ENCODE results near the gene ERH.

ERH gene

GRCh38 chr14:69339426-69339825 lies 58.7 kb downstream of the ERH start:
- FAIRE-seq = no peak
- TF ChIP-seq PAX5 (IDR thresholded peaks at IDR 0.05; ENCODE audit: insufficient read depth, low read length, severe bottlenecking) = no peak
- no peak for TF ChIP-seq TAF1 (IDR thresholded peaks at IDR 0.05; ENCODE audit: low read depth, low read length)
- TF ChIP-seq POLR2AphosphoS5 (IDR thresholded peaks at IDR 0.05; ENCODE audit: low read depth, low read length) = no peak
- TF ChIP-seq POLR2A (IDR thresholded peaks at IDR 0.05; ENCODE audit: low read depth, low read length) = no peak
- TF ChIP-seq POU2F2 (IDR thresholded peaks at IDR 0.05; ENCODE audit: low read depth, low read length) = no peak
- TF ChIP-seq SPI1 (IDR thresholded peaks at IDR 0.05; ENCODE audit: low read depth, low read length) = no peak
- DNase-seq (ENCODE audit: insufficient read length, low spot score) = no peak

DNA sequence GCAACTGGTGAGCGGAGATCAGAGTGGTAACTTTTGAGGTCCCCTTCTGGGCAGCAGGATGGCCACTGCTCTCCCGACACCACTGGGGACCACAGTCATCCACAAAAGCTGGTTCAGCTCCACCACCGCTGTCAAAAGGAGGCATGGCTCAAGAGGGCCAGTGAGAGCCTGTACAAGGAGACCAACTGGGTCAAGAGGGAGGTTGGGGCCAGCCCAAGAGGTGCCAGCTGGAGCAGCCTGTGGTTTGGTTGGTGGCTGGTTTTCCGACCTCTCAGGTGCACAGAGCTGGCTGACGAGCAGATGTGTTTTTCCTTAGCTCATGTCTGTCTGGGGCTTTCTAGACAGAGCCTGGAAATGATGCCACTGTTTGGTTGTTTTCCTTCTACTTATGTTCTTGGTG lies 60.1 kb downstream of the ERH start:
- no peak for TF ChIP-seq POU2F2 (IDR thresholded peaks at IDR 0.05; ENCODE audit: low read depth, low read length)
- TF ChIP-seq TAF1 (IDR thresholded peaks at IDR 0.05; ENCODE audit: low read depth, low read length) = no peak
- no peak for TF ChIP-seq SPI1 (IDR thresholded peaks at IDR 0.05; ENCODE audit: low read depth, low read length)
- no peak for TF ChIP-seq POLR2A (IDR thresholded peaks at IDR 0.05; ENCODE audit: low read depth, low read length)
- TF ChIP-seq PAX5 (IDR thresholded peaks at IDR 0.05; ENCODE audit: insufficient read depth, low read length, severe bottlenecking) = no peak
- FAIRE-seq (no peak), DNase-seq (ENCODE audit: insufficient read length, low spot score) (no peak)

DNA sequence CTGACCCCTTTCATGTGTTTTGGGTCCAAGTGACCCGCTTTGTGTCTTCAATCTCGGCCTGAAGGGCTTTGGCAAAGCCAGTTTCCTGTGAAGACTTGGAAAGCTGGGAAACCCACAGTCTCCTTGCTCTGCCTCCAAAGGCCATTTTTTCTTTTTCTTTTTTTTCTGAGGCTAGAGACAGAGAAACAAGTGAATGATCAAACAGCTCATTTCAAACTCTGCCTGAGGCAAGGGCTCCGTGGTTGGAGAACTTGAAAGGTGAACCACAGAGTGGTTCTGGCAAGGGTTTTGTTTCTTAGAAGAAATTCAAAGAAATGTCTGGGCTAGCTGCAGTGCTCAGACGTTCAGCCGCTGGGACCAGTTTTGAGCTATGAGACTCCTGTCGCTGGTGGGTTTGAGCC lies 62.7 kb downstream of the ERH start:
- no peak for FAIRE-seq
- TF ChIP-seq POU2F2 (IDR thresholded peaks at IDR 0.05; ENCODE audit: low read depth, low read length) = no peak
- TF ChIP-seq TAF1 (IDR thresholded peaks at IDR 0.05; ENCODE audit: low read depth, low read length) = no peak
- TF ChIP-seq PAX5 (IDR thresholded peaks at IDR 0.05; ENCODE audit: insufficient read depth, low read length, severe bottlenecking) = no peak
- TF ChIP-seq POLR2AphosphoS5 (IDR thresholded peaks at IDR 0.05; ENCODE audit: low read depth, low read length) = no peak
- no peak for TF ChIP-seq SPI1 (IDR thresholded peaks at IDR 0.05; ENCODE audit: low read depth, low read length)
- no peak for TF ChIP-seq POLR2A (IDR thresholded peaks at IDR 0.05; ENCODE audit: low read depth, low read length)
- DNase-seq (ENCODE audit: insufficient read length, low spot score) = no peak

DNA sequence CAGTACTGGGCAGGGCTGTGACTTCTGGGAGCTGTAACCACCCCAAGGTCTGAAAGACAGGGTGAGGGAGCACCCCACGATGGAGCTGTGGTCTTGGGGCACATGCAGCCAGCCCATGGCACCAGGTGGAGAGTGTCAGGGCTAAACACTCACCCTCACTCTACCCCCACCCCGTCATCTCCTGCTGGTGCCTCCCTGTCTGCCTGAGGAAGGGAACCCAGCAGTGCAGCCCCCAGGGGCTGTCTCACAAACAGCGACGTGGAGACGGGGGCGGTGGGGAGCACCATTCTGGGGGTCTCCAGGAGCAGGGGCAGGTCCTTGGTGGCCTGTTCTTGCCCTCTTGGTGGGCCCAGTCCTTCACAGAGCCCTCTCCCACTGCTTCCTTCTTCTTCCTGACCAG lies 63.5 kb downstream of the ERH start:
- no peak for FAIRE-seq
- TF ChIP-seq SPI1 (IDR thresholded peaks at IDR 0.05; ENCODE audit: low read depth, low read length) (no peak), POLR2A (IDR thresholded peaks at IDR 0.05; ENCODE audit: low read depth, low read length) (no peak), TAF1 (IDR thresholded peaks at IDR 0.05; ENCODE audit: low read depth, low read length) (no peak), POU2F2 (IDR thresholded peaks at IDR 0.05; ENCODE audit: low read depth, low read length) (no peak)
- DNase-seq (ENCODE audit: insufficient read length, low spot score) = no peak

DNA sequence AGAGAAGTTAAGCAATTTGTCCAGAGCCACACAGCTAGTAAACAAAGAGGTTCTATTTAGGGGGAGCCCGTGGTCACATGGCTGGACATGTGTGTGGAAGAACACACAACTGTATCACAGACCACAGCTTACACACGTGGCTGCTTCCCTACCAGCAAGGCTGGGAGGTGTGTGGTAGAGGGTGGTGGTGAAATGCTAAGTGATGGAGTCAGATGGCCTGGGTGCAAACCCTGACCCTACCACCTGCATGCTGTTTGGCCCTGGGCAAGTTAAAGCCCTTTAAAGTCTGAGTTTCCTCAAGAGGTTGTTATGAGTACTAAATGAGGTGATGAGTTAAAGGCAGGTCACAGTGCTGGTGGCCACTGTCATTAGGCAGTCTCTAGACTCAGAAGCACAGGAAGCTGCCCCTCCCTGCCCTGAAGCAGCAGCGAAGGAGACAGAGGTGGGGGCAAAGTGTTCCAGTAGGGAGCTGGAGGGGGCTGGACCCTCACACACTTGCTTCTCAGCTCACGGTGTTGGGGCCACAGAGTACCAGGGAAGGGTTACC lies 64.2 kb downstream of the ERH start:
- FAIRE-seq = no peak
- no peak for DNase-seq (ENCODE audit: insufficient read length, low spot score)
- TF ChIP-seq POLR2A (IDR thresholded peaks at IDR 0.05; ENCODE audit: low read depth, low read length) (no peak), TAF1 (IDR thresholded peaks at IDR 0.05; ENCODE audit: low read depth, low read length) (no peak), PAX5 (IDR thresholded peaks at IDR 0.05; ENCODE audit: insufficient read depth, low read length, severe bottlenecking) (no peak), POLR2AphosphoS5 (IDR thresholded peaks at IDR 0.05; ENCODE audit: low read depth, low read length) (no peak), POU2F2 (IDR thresholded peaks at IDR 0.05; ENCODE audit: low read depth, low read length) (no peak), SPI1 (IDR thresholded peaks at IDR 0.05; ENCODE audit: low read depth, low read length) (no peak)

- TF ChIP-seq POLR2A (IDR thresholded peaks at IDR 0.05; ENCODE audit: low read depth, low read length) (no peak), SPI1 (IDR thresholded peaks at IDR 0.05; ENCODE audit: low read depth, low read length) (no peak), POLR2AphosphoS5 (IDR thresholded peaks at IDR 0.05; ENCODE audit: low read depth, low read length) (no peak), POU2F2 (IDR thresholded peaks at IDR 0.05; ENCODE audit: low read depth, low read length) (no peak), TAF1 (IDR thresholded peaks at IDR 0.05; ENCODE audit: low read depth, low read length) (no peak), PAX5 (IDR thresholded peaks at IDR 0.05; ENCODE audit: insufficient read depth, low read length, severe bottlenecking) (no peak)
- FAIRE-seq (no peak), DNase-seq (ENCODE audit: insufficient read length, low spot score) (no peak)
These were observed 65.2 kb downstream of the ERH start for GRCh38 chr14:69332782-69333395.

GRCh38 chr14:69331206-69331605 lies 66.9 kb downstream of the ERH start:
- DNase-seq (ENCODE audit: insufficient read length, low spot score) (no peak), FAIRE-seq (no peak)
- TF ChIP-seq TAF1 (IDR thresholded peaks at IDR 0.05; ENCODE audit: low read depth, low read length) = no peak
- no peak for TF ChIP-seq POLR2AphosphoS5 (IDR thresholded peaks at IDR 0.05; ENCODE audit: low read depth, low read length)
- no peak for TF ChIP-seq PAX5 (IDR thresholded peaks at IDR 0.05; ENCODE audit: insufficient read depth, low read length, severe bottlenecking)
- TF ChIP-seq POLR2A (IDR thresholded peaks at IDR 0.05; ENCODE audit: low read depth, low read length) = no peak
- no peak for TF ChIP-seq SPI1 (IDR thresholded peaks at IDR 0.05; ENCODE audit: low read depth, low read length)
- no peak for TF ChIP-seq POU2F2 (IDR thresholded peaks at IDR 0.05; ENCODE audit: low read depth, low read length)
